ENCODE measurements around the gene KEAP1. TPM values are rescaled to one million over a fixed set of nuclear protein-coding genes. Genes with fewer than 3 reads are reported as not detected.

KEAP1 gene
- total and polyA plus RNA-seq, 2 of the 13 experiments (the other 11 are each of a cell fraction or from before 2014, with no cell fraction given): 56.7 to 72.9 TPM

- DNase-seq (ENCODE audit: low spot score) (no peak), FAIRE-seq (no peak), ATAC-seq (no peak)
- ChIA-PET CTCF (ENCODE audit: low intra/inter-chr PET ratio, low total read pairs) (no interaction called here), POLR2A (no interaction called here)
- Histone ChIP-seq H3K79me2 (ENCODE audit: insufficient read depth, low read length) (no peaks in the 10 kb centered on the region), H3K27ac (ENCODE audit: extremely low read length, insufficient read depth, low read length) (no peak overlapping the region), H3K36me3 (replicated peaks in 1 of 2; ENCODE audit: control insufficient read depth in 1 of 2, insufficient read depth in 2 of 2, low read length in 2 of 2) (no peaks in the 10 kb centered on the region), H3K27me3 (ENCODE audit: control insufficient read depth in 1 of 2, insufficient read depth in 2 of 2, low read length in 2 of 2) (no peaks in the 10 kb centered on the region), H3K9me3 (ENCODE audit: low read length) (no peaks in the 10 kb centered on the region), H4K20me1 (ENCODE audit: insufficient read depth, low read length) (no peaks in the 10 kb centered on the region), H3K4me3 (replicated peaks in 1 of 3; ENCODE audit: insufficient read depth in 1 of 3, low read depth in 2 of 3, low read length in 3 of 3) (no peak overlapping the region), H3K9ac (ENCODE audit: insufficient read depth, low read depth, low read length) (no peak overlapping the region), H3K4me1 (ENCODE audit: insufficient read depth, low read length) (peaks cover 8% of the 10 kb centered on the region; the same call in 1 of the 2 replicates), H3K4me2 (ENCODE audit: low read depth, low read length) (peak overlapping the region; percentile 39; the same call in 1 of the 2 replicates), H2AFZ (ENCODE audit: low read length) (no peak overlapping the region)
- intact Hi-C loops (cut with micrococcal nuclease; ENCODE audit: unreplicated experiment) (no loop called here), in situ Hi-C loops (cut with HindIII; ENCODE audit: extremely low pct_ligation_motif_present, low pct_unique_long_range_greater_than_20kb) (no loop called here)
- WGBS (ENCODE audit: low lambda C conversion rate): 34% methylated on average over 5 of the region's 5 CpGs
- TF ChIP-seq ARID2 (CRISPR knock-in tag; IDR thresholded peaks at IDR 0.05; ENCODE audit: borderline replicate concordance): no peak
- TF ChIP-seq MED13 (CRISPR knock-in tag; IDR thresholded peaks at IDR 0.05): no peak
- no peak for TF ChIP-seq KDM2A (CRISPR knock-in tag; IDR thresholded peaks at IDR 0.05; ENCODE audit: borderline replicate concordance, low read depth)
- TF ChIP-seq FOXM1 (CRISPR knock-in tag; IDR thresholded peaks at IDR 0.05): no peak
- TF ChIP-seq XRCC5 (optimal IDR thresholded peaks at IDR 0.05; ENCODE audit: low read length): no peak
- no peak for TF ChIP-seq PCBP2 (optimal IDR thresholded peaks at IDR 0.05; ENCODE audit: low read depth, low read length, poor library complexity, severe bottlenecking)
- no peak for TF ChIP-seq POLR2AphosphoS5 (IDR thresholded peaks at IDR 0.05; ENCODE audit: low read depth, low read length)
- no peak for TF ChIP-seq ZNF597 (CRISPR knock-in tag; IDR thresholded peaks at IDR 0.05)
- no TSS peak for BruUV-seq (replicated peaks)
Measured at GRCh38 chr19:10478476-10478875, 24.7 kb downstream of the KEAP1 start.

GRCh38 chr19:10474962-10475451 is 28.1 kb downstream of the KEAP1 start:
- FAIRE-seq (no peak), ATAC-seq (no peak)

More at GRCh38 chr19:10474962-10475451, 28.1 kb downstream of the KEAP1 start:
- 34% methylated on average over 5 of the region's 6 CpGs for WGBS (ENCODE audit: low lambda C conversion rate)
- no peaks in the 10 kb centered on the region for H3K9me3 ChIP-seq (ENCODE audit: low read length)
- H3K4me2 ChIP-seq (ENCODE audit: low read depth, low read length): peak overlapping the region; percentile 32; the same call in 1 of the 2 replicates
- no peak overlapping the region; a peak in 1 of 6 replicates for H3K4me3 ChIP-seq (replicated peaks in 1 of 3; ENCODE audit: insufficient read depth in 1 of 3, low read depth in 2 of 3, low read length in 3 of 3)
- no peak overlapping the region for H3K27ac ChIP-seq (ENCODE audit: extremely low read length, insufficient read depth, low read length)
- TF ChIP-seq E2F5 (CRISPR knock-in tag; conservative IDR thresholded peaks at IDR 0.05) (no peak), ZNF33B (CRISPR knock-in tag; IDR thresholded peaks at IDR 0.05) (no peak)
- no peak for DNase-seq (ENCODE audit: low spot score)
- no peak overlapping the region for H3K9ac ChIP-seq (ENCODE audit: insufficient read depth, low read depth, low read length)
- in situ Hi-C loops (cut with HindIII; ENCODE audit: extremely low pct_ligation_motif_present, low pct_unique_long_range_greater_than_20kb) (no loop called here), intact Hi-C loops (cut with micrococcal nuclease; ENCODE audit: unreplicated experiment) (loop anchor here (5.0 kb wide), 1 partner anchor 222 kb away; no protein-coding TSS in a partner anchor)
- no peaks in the 10 kb centered on the region for H3K36me3 ChIP-seq (replicated peaks in 1 of 2; ENCODE audit: control insufficient read depth in 1 of 2, insufficient read depth in 2 of 2, low read length in 2 of 2)
- H3K4me1 ChIP-seq (ENCODE audit: insufficient read depth, low read length): peaks cover 8% of the 10 kb centered on the region; the same call in 1 of the 2 replicates
- H3K27me3 ChIP-seq (ENCODE audit: control insufficient read depth in 1 of 2, insufficient read depth in 2 of 2, low read length in 2 of 2): no peaks in the 10 kb centered on the region
- BruUV-seq (replicated peaks): no TSS peak
- POLR2A ChIA-PET: no interaction called here
- CTCF ChIA-PET (ENCODE audit: low intra/inter-chr PET ratio, low total read pairs): no interaction called here
- H3K79me2 ChIP-seq (ENCODE audit: insufficient read depth, low read length): no peaks in the 10 kb centered on the region
- H2AFZ ChIP-seq (ENCODE audit: low read length): no peak overlapping the region
- H4K20me1 ChIP-seq (ENCODE audit: insufficient read depth, low read length): no peaks in the 10 kb centered on the region

Data from HepG2 (cell line).